Skeletal muscle satellite cell (primary cell): ENCODE data around the gene SGK2.

ENCODE experiments used
- H3K27me3 ChIP-seq: 2 replicates; pipeline ENCODE4 v1.7.0; 2013; ENCODE audit warnings: low read length; ENCODE audit not compliant: control insufficient read depth, insufficient read depth
- H3K36me3 ChIP-seq: 2 replicates; pipeline ENCODE4 v1.7.0; 2013; ENCODE audit warnings: mild to moderate bottlenecking, control low read depth, low read length; ENCODE audit not compliant: insufficient read depth
- H3K4me1 ChIP-seq: 2 replicates; pipeline ENCODE4 v1.7.0; 2013; ENCODE audit warnings: low read length; ENCODE audit not compliant: control insufficient read depth, insufficient read depth
- H3K4me2 ChIP-seq: 2 replicates; pipeline ENCODE4 v1.7.0; 2013; ENCODE audit warnings: mild to moderate bottlenecking, low read length
- H3K4me3 ChIP-seq: 2 replicates; pipeline ENCODE4 v1.7.0; 2013; ENCODE audit warnings: low read length
- H3K9ac ChIP-seq: 2 replicates; pipeline ENCODE4 v1.7.0; 2013; ENCODE audit warnings: mild to moderate bottlenecking, low read depth, low read length, moderate library complexity
- H3K9me3 ChIP-seq: replicated peaks from 2 replicates; pipeline ENCODE4 v1.7.0; 2013; ENCODE audit warnings: mild to moderate bottlenecking, control low read depth, low read length

SGK2 gene

GRCh38 chr20:43548273-43548880, 10.4 kb upstream of the SGK2 start:
- Histone ChIP-seq H3K27me3 (no peaks in the 10 kb centered on the region), H3K4me2 (no peak overlapping the region), H3K4me3 (no peak overlapping the region)

GRCh38 chr20:43549416-43550065, 9.3 kb upstream of the SGK2 start:
- H3K36me3 ChIP-seq: no peaks in the 10 kb centered on the region
- H3K9me3 ChIP-seq: no peaks in the 10 kb centered on the region
- H3K9ac ChIP-seq: no peak overlapping the region
- H3K27me3 ChIP-seq: no peaks in the 10 kb centered on the region
- H3K4me2 ChIP-seq: no peak overlapping the region
- H3K4me3 ChIP-seq: no peak overlapping the region
- no peaks in the 10 kb centered on the region for H3K4me1 ChIP-seq

More at GRCh38 chr20:43548273-43548880, 10.4 kb upstream of the SGK2 start:
- no peaks in the 10 kb centered on the region for H3K4me1 ChIP-seq
- H3K9me3 ChIP-seq: no peaks in the 10 kb centered on the region
- no peaks in the 10 kb centered on the region for H3K36me3 ChIP-seq
- H3K9ac ChIP-seq: no peak overlapping the region

- Histone ChIP-seq H3K4me2 (no peak overlapping the region), H3K9ac (no peak overlapping the region), H3K9me3 (no peaks in the 10 kb centered on the region), H3K4me1 (no peaks in the 10 kb centered on the region), H3K4me3 (no peak overlapping the region), H3K36me3 (no peaks in the 10 kb centered on the region), H3K27me3 (no peaks in the 10 kb centered on the region)
Measured at GRCh38 chr20:43550456-43550855, 8.4 kb upstream of the SGK2 start.

GRCh38 chr20:43554369-43554768, 4.5 kb upstream of the SGK2 start:
- peaks cover 3% of the 10 kb centered on the region for H3K4me1 ChIP-seq
- H3K4me2 ChIP-seq: no peak overlapping the region
- no peak overlapping the region for H3K4me3 ChIP-seq
- H3K27me3 ChIP-seq: no peaks in the 10 kb centered on the region
- no peaks in the 10 kb centered on the region for H3K36me3 ChIP-seq
- no peak overlapping the region for H3K9ac ChIP-seq
- H3K9me3 ChIP-seq: no peaks in the 10 kb centered on the region

- Histone ChIP-seq H3K4me3 (no peak overlapping the region), H3K36me3 (no peaks in the 10 kb centered on the region), H3K27me3 (peaks cover 4% of the 10 kb centered on the region), H3K4me2 (no peak overlapping the region), H3K4me1 (peaks cover 3% of the 10 kb centered on the region), H3K9me3 (no peaks in the 10 kb centered on the region), H3K9ac (no peak overlapping the region)
Measured at GRCh38 chr20:43559147-43559987, 540 bp downstream of the SGK2 start.

- Histone ChIP-seq H3K4me2 (no peak overlapping the region), H3K27me3 (peaks cover 4% of the 10 kb centered on the region), H3K4me3 (no peak overlapping the region), H3K9me3 (no peaks in the 10 kb centered on the region), H3K9ac (no peak overlapping the region), H3K36me3 (no peaks in the 10 kb centered on the region), H3K4me1 (peaks cover 3% of the 10 kb centered on the region)
Measured at GRCh38 chr20:43560974-43561373, 2.1 kb downstream of the SGK2 start.

GRCh38 chr20:43563429-43563828, 4.6 kb downstream of the SGK2 start:
- H3K4me2 ChIP-seq: no peak overlapping the region
- no peaks in the 10 kb centered on the region for H3K36me3 ChIP-seq
- no peak overlapping the region for H3K4me3 ChIP-seq
- H3K9ac ChIP-seq: no peak overlapping the region
- peaks cover 4% of the 10 kb centered on the region for H3K27me3 ChIP-seq
- H3K9me3 ChIP-seq: no peaks in the 10 kb centered on the region
- peaks cover 3% of the 10 kb centered on the region for H3K4me1 ChIP-seq

- Histone ChIP-seq H3K36me3 (no peaks in the 10 kb centered on the region), H3K27me3 (peaks cover 4% of the 10 kb centered on the region), H3K9me3 (no peaks in the 10 kb centered on the region), H3K9ac (no peak overlapping the region), H3K4me2 (no peak overlapping the region), H3K4me1 (no peaks in the 10 kb centered on the region), H3K4me3 (no peak overlapping the region)
Measured at GRCh38 chr20:43563991-43564390, 5.2 kb downstream of the SGK2 start.

GRCh38 chr20:43564455-43564854, 5.6 kb downstream of the SGK2 start:
- Histone ChIP-seq H3K4me3 (no peak overlapping the region), H3K27me3 (peaks cover 4% of the 10 kb centered on the region), H3K36me3 (no peaks in the 10 kb centered on the region), H3K9me3 (no peaks in the 10 kb centered on the region), H3K4me2 (no peak overlapping the region), H3K4me1 (no peaks in the 10 kb centered on the region), H3K9ac (no peak overlapping the region)

GRCh38 chr20:43564993-43565757, 6.3 kb downstream of the SGK2 start:
- Histone ChIP-seq H3K9me3 (no peaks in the 10 kb centered on the region), H3K36me3 (no peaks in the 10 kb centered on the region), H3K27me3 (peaks cover 4% of the 10 kb centered on the region), H3K4me2 (no peak overlapping the region), H3K4me3 (no peak overlapping the region), H3K9ac (no peak overlapping the region), H3K4me1 (no peaks in the 10 kb centered on the region)

GRCh38 chr20:43565758-43566104, 6.9 kb downstream of the SGK2 start:
- H3K9me3 ChIP-seq: no peaks in the 10 kb centered on the region
- H3K9ac ChIP-seq: no peak overlapping the region
- H3K4me1 ChIP-seq: no peaks in the 10 kb centered on the region
- H3K4me3 ChIP-seq: no peak overlapping the region
- H3K36me3 ChIP-seq: no peaks in the 10 kb centered on the region
- H3K27me3 ChIP-seq: peaks cover 3% of the 10 kb centered on the region
- H3K4me2 ChIP-seq: no peak overlapping the region
